ENCODE measurements around the gene XIRP2.

Gene XIRP2

GRCh38 chr2:166994588-166995336 is 106.5 kb downstream of the XIRP2 start:
- TF ChIP-seq CTCF (conservative IDR thresholded peaks at IDR 0.05; ENCODE audit: low read depth, low read length) = no peak
- Histone ChIP-seq H4K20me1 (ENCODE audit: insufficient read depth) (no peaks in the 10 kb centered on the region), H3K4me3 (IDR thresholded peaks at IDR 0.05; ENCODE audit: insufficient read depth, low read depth, low read length) (no peak overlapping the region), H3K27me3 (ENCODE audit: insufficient read depth, low read depth) (no peaks in the 10 kb centered on the region), H2AFZ (ENCODE audit: low read depth) (no peak overlapping the region), H3K9ac (no peak overlapping the region), H3K79me2 (ENCODE audit: insufficient read depth, low read depth) (no peaks in the 10 kb centered on the region), H3K27ac (no peak overlapping the region), H3K4me2 (no peak overlapping the region), H3K36me3 (ENCODE audit: insufficient read depth) (no peaks in the 10 kb centered on the region), H3K4me1 (ENCODE audit: low read depth, poor library complexity, severe bottlenecking) (no peaks in the 10 kb centered on the region)

- no peak overlapping the region for H3K9ac ChIP-seq
- no peaks in the 10 kb centered on the region for H3K27me3 ChIP-seq (ENCODE audit: insufficient read depth, low read depth)
- no peak for TF ChIP-seq CTCF (conservative IDR thresholded peaks at IDR 0.05; ENCODE audit: low read depth, low read length)
- no peak overlapping the region for H3K4me2 ChIP-seq
- H4K20me1 ChIP-seq (ENCODE audit: insufficient read depth) = no peaks in the 10 kb centered on the region
- no peak overlapping the region for H3K4me3 ChIP-seq (IDR thresholded peaks at IDR 0.05; ENCODE audit: insufficient read depth, low read depth, low read length)
- no peaks in the 10 kb centered on the region for H3K36me3 ChIP-seq (ENCODE audit: insufficient read depth)
- H3K27ac ChIP-seq = no peak overlapping the region
- H3K79me2 ChIP-seq (ENCODE audit: insufficient read depth, low read depth) = no peaks in the 10 kb centered on the region
- H3K4me1 ChIP-seq (ENCODE audit: low read depth, poor library complexity, severe bottlenecking) = no peaks in the 10 kb centered on the region
- no peak overlapping the region for H2AFZ ChIP-seq (ENCODE audit: low read depth)
Measured at GRCh38 chr2:166996465-166996864, 108.2 kb downstream of the XIRP2 start.

GRCh38 chr2:167001165-167001564 is 112.9 kb downstream of the XIRP2 start:
- Histone ChIP-seq H3K27me3 (ENCODE audit: insufficient read depth, low read depth) (no peaks in the 10 kb centered on the region), H4K20me1 (ENCODE audit: insufficient read depth) (no peaks in the 10 kb centered on the region), H3K9ac (no peak overlapping the region), H3K27ac (no peak overlapping the region), H3K4me2 (no peak overlapping the region), H3K36me3 (ENCODE audit: insufficient read depth) (no peaks in the 10 kb centered on the region), H3K4me1 (ENCODE audit: low read depth, poor library complexity, severe bottlenecking) (no peaks in the 10 kb centered on the region), H3K4me3 (IDR thresholded peaks at IDR 0.05; ENCODE audit: insufficient read depth, low read depth, low read length) (no peak overlapping the region), H2AFZ (ENCODE audit: low read depth) (no peak overlapping the region), H3K79me2 (ENCODE audit: insufficient read depth, low read depth) (no peaks in the 10 kb centered on the region)
- no peak for TF ChIP-seq CTCF (conservative IDR thresholded peaks at IDR 0.05; ENCODE audit: low read depth, low read length)

- Histone ChIP-seq H3K36me3 (ENCODE audit: insufficient read depth) (no peaks in the 10 kb centered on the region), H3K79me2 (ENCODE audit: insufficient read depth, low read depth) (no peaks in the 10 kb centered on the region), H3K27me3 (ENCODE audit: insufficient read depth, low read depth) (no peaks in the 10 kb centered on the region), H4K20me1 (ENCODE audit: insufficient read depth) (no peaks in the 10 kb centered on the region), H3K4me3 (IDR thresholded peaks at IDR 0.05; ENCODE audit: insufficient read depth, low read depth, low read length) (no peak overlapping the region), H2AFZ (ENCODE audit: low read depth) (no peak overlapping the region), H3K27ac (no peak overlapping the region), H3K9ac (no peak overlapping the region), H3K4me1 (ENCODE audit: low read depth, poor library complexity, severe bottlenecking) (no peaks in the 10 kb centered on the region), H3K4me2 (no peak overlapping the region)
- TF ChIP-seq CTCF (conservative IDR thresholded peaks at IDR 0.05; ENCODE audit: low read depth, low read length) = no peak
Measured at GRCh38 chr2:167005096-167005495, 116.8 kb downstream of the XIRP2 start.
